ENCODE measurements around the gene FBXO34.
A peak's percentile ranks its signal among the peaks of the same experiment; 100 is the strongest.

FBXO34 gene

GRCh38 chr14:55249423-55249822 lies 21.8 kb upstream of the FBXO34 start:
- no peak overlapping the region for H3K27ac Mint-ChIP-seq
- no peaks in the 10 kb centered on the region for H3K36me3 Mint-ChIP-seq (ENCODE audit: low read depth)
- H3K4me3 Mint-ChIP-seq, result no peak overlapping the region
- H3K9me3 Mint-ChIP-seq, result no peaks in the 10 kb centered on the region
- H3K27me3 Mint-ChIP-seq (ENCODE audit: low read depth), result peaks cover 22% of the 10 kb centered on the region
- no peak for DNase-seq (ENCODE audit: low spot score)
- peaks cover 2% of the 10 kb centered on the region for H3K4me1 Mint-ChIP-seq (ENCODE audit: low read depth)

GRCh38 chr14:55253276-55253675 lies 17.9 kb upstream of the FBXO34 start:
- Mint-ChIP-seq H3K27ac (no peak overlapping the region), H3K9me3 (no peaks in the 10 kb centered on the region), H3K4me1 (ENCODE audit: low read depth) (no peaks in the 10 kb centered on the region), H3K36me3 (ENCODE audit: low read depth) (no peaks in the 10 kb centered on the region), H3K4me3 (no peak overlapping the region), H3K27me3 (ENCODE audit: low read depth) (peaks cover 28% of the 10 kb centered on the region)
- no peak for DNase-seq (ENCODE audit: low spot score)

- H3K27ac Mint-ChIP-seq, result no peak overlapping the region
These were observed 16.6 kb upstream of the FBXO34 start for GRCh38 chr14:55254581-55254980.

DNA sequence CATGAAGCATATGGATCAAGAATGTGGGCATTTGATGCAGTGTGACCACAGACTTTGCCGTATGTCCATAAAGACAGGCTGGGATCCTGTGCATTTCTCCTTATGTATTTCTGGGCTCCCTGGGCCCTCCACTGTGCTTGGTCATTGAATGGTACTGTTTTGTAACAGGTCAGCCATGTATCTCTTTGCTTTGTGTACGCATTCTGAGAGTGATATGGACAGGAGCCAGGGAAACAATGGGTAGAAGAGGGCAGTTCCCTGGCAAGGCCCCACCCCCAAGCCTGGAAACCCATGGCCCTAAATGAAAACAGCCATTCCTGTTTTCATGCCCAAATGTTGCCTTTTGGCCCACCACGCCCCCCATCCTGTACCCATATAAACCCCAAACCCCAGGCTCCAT lies 15.2 kb upstream of the FBXO34 start:
- DNase-seq (ENCODE audit: low spot score), result no peak
- Mint-ChIP-seq H3K9me3 (no peaks in the 10 kb centered on the region), H3K36me3 (ENCODE audit: low read depth) (no peaks in the 10 kb centered on the region), H3K4me1 (ENCODE audit: low read depth) (peaks cover 2% of the 10 kb centered on the region), H3K4me3 (no peak overlapping the region), H3K27ac (no peak overlapping the region), H3K27me3 (ENCODE audit: low read depth) (peaks cover 25% of the 10 kb centered on the region)

More at GRCh38 chr14:55254581-55254980, 16.6 kb upstream of the FBXO34 start:
- H3K9me3 Mint-ChIP-seq, result no peaks in the 10 kb centered on the region
- DNase-seq (ENCODE audit: low spot score), result no peak
- no peaks in the 10 kb centered on the region for H3K36me3 Mint-ChIP-seq (ENCODE audit: low read depth)
- peaks cover 23% of the 10 kb centered on the region for H3K27me3 Mint-ChIP-seq (ENCODE audit: low read depth)
- no peak overlapping the region for H3K4me3 Mint-ChIP-seq
- no peaks in the 10 kb centered on the region for H3K4me1 Mint-ChIP-seq (ENCODE audit: low read depth)

GRCh38 chr14:55256586-55256985 lies 14.6 kb upstream of the FBXO34 start:
- Mint-ChIP-seq H3K36me3 (ENCODE audit: low read depth) (no peaks in the 10 kb centered on the region), H3K4me1 (ENCODE audit: low read depth) (peaks cover 2% of the 10 kb centered on the region), H3K4me3 (no peak overlapping the region), H3K27me3 (ENCODE audit: low read depth) (peaks cover 25% of the 10 kb centered on the region), H3K9me3 (no peaks in the 10 kb centered on the region), H3K27ac (no peak overlapping the region)
- DNase-seq (ENCODE audit: low spot score), result no peak

GRCh38 chr14:55265197-55265596 lies 6.0 kb upstream of the FBXO34 start:
- Mint-ChIP-seq H3K27ac (no peak overlapping the region), H3K36me3 (ENCODE audit: low read depth) (no peaks in the 10 kb centered on the region), H3K4me1 (ENCODE audit: low read depth) (peaks cover 2% of the 10 kb centered on the region), H3K9me3 (peaks cover 4% of the 10 kb centered on the region), H3K27me3 (ENCODE audit: low read depth) (peaks cover 8% of the 10 kb centered on the region), H3K4me3 (no peak overlapping the region)
- DNase-seq (ENCODE audit: low spot score), result no peak

- Mint-ChIP-seq H3K27ac (no peak overlapping the region), H3K36me3 (ENCODE audit: low read depth) (no peaks in the 10 kb centered on the region), H3K9me3 (peaks cover 4% of the 10 kb centered on the region), H3K4me3 (no peak overlapping the region), H3K4me1 (ENCODE audit: low read depth) (peaks cover 16% of the 10 kb centered on the region), H3K27me3 (ENCODE audit: low read depth) (no peaks in the 10 kb centered on the region)
- DNase-seq (ENCODE audit: low spot score), result no peak
These were observed 3.4 kb upstream of the FBXO34 start for GRCh38 chr14:55267820-55268219.

GRCh38 chr14:55271572-55272298 lies 514 bp downstream of the FBXO34 start:
- H3K4me3 Mint-ChIP-seq, result peak overlapping the region; percentile 90
- no peaks in the 10 kb centered on the region for H3K9me3 Mint-ChIP-seq
- no peaks in the 10 kb centered on the region for H3K27me3 Mint-ChIP-seq (ENCODE audit: low read depth)
- H3K36me3 Mint-ChIP-seq (ENCODE audit: low read depth), result peaks cover 3% of the 10 kb centered on the region
- peaks cover 41% of the 10 kb centered on the region for H3K4me1 Mint-ChIP-seq (ENCODE audit: low read depth)
- H3K27ac Mint-ChIP-seq, result peak overlapping the region; percentile 97
- peak; percentile 64 for DNase-seq (ENCODE audit: low spot score)

GRCh38 chr14:55272387-55272786 lies 1.2 kb downstream of the FBXO34 start:
- no peaks in the 10 kb centered on the region for H3K9me3 Mint-ChIP-seq
- DNase-seq (ENCODE audit: low spot score), result no peak
- H3K27ac Mint-ChIP-seq, result peak overlapping the region; percentile 97
- peaks cover 3% of the 10 kb centered on the region for H3K36me3 Mint-ChIP-seq (ENCODE audit: low read depth)
- peak overlapping the region; percentile 90 for H3K4me3 Mint-ChIP-seq
- H3K4me1 Mint-ChIP-seq (ENCODE audit: low read depth), result peaks cover 46% of the 10 kb centered on the region
- H3K27me3 Mint-ChIP-seq (ENCODE audit: low read depth), result no peaks in the 10 kb centered on the region

DNA sequence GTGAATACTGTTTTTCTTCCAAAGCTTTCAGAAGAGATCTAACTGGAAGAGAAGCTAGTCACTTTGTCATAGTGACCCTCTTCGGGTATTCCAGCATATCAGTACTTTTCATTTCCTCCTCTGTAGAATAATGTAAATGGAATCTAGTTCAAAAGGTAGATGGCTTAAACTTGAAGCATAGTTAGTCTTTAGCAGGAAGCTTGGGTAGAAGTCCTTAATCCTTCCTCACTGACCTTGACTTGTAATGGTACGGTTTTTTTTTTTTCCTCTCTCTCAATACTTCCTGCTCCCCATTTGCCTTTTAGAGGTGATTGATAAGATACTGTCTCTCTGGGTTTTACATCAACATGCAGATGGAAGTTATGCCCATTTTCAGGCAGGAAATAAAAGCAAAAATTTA lies 1.7 kb downstream of the FBXO34 start:
- Mint-ChIP-seq H3K36me3 (ENCODE audit: low read depth) (peaks cover 4% of the 10 kb centered on the region), H3K4me3 (peak overlapping the region; percentile 90), H3K4me1 (ENCODE audit: low read depth) (peaks cover 52% of the 10 kb centered on the region), H3K27me3 (ENCODE audit: low read depth) (no peaks in the 10 kb centered on the region), H3K27ac (peak overlapping the region; percentile 76), H3K9me3 (no peaks in the 10 kb centered on the region)
- no peak for DNase-seq (ENCODE audit: low spot score)

GRCh38 chr14:55274146-55274545 lies 2.9 kb downstream of the FBXO34 start:
- no peaks in the 10 kb centered on the region for H3K27me3 Mint-ChIP-seq (ENCODE audit: low read depth)
- H3K4me3 Mint-ChIP-seq, result no peak overlapping the region
- peaks cover 7% of the 10 kb centered on the region for H3K36me3 Mint-ChIP-seq (ENCODE audit: low read depth)
- H3K27ac Mint-ChIP-seq, result no peak overlapping the region
- DNase-seq (ENCODE audit: low spot score), result no peak
- H3K4me1 Mint-ChIP-seq (ENCODE audit: low read depth), result peaks cover 56% of the 10 kb centered on the region
- no peaks in the 10 kb centered on the region for H3K9me3 Mint-ChIP-seq

DNA sequence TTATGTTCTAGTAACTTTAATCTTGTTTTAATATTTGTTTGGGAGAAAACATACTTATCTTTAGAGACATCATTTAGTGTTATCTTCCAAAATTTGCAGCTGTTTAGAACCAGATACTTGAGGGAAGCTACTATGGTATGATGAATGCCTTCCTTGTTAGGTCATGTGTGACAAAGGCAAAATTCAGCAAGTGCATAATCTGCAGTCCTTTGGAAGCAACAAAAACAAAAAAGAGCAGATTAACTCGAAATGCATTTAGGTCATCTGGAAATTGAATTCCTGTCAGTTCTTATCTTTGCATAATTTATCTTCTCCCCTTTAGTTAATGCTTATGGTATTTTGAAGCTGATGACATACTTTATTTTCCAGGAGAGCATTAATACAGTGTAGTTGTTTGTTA lies 3.5 kb downstream of the FBXO34 start:
- Mint-ChIP-seq H3K27ac (no peak overlapping the region), H3K4me3 (no peak overlapping the region), H3K4me1 (ENCODE audit: low read depth) (peaks cover 60% of the 10 kb centered on the region), H3K9me3 (no peaks in the 10 kb centered on the region), H3K36me3 (ENCODE audit: low read depth) (peaks cover 9% of the 10 kb centered on the region), H3K27me3 (ENCODE audit: low read depth) (no peaks in the 10 kb centered on the region)
- DNase-seq (ENCODE audit: low spot score), result no peak

DNA sequence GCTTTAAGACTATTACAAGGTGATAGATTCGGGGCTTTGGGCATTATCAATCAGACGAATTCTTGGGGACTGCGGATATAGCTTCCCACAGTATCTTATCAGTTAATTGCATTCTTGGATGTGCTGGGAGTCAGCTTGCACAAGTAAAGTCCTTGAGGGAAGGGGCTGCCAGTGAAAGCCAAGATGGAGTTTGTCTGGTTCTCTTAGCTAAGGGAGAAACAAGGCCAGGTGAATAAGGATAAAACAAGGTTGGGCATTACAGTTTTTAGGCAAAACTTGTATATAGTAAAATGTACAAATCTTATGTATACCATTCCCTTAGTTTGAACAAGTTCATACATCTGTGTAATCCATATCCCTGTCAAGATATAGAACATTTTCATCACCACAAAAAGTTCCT lies 5.5 kb downstream of the FBXO34 start:
- Mint-ChIP-seq H3K9me3 (no peaks in the 10 kb centered on the region), H3K36me3 (ENCODE audit: low read depth) (peaks cover 9% of the 10 kb centered on the region), H3K4me3 (no peak overlapping the region), H3K27ac (no peak overlapping the region), H3K27me3 (ENCODE audit: low read depth) (no peaks in the 10 kb centered on the region), H3K4me1 (ENCODE audit: low read depth) (peaks cover 55% of the 10 kb centered on the region)
- DNase-seq (ENCODE audit: low spot score), result no peak

DNA sequence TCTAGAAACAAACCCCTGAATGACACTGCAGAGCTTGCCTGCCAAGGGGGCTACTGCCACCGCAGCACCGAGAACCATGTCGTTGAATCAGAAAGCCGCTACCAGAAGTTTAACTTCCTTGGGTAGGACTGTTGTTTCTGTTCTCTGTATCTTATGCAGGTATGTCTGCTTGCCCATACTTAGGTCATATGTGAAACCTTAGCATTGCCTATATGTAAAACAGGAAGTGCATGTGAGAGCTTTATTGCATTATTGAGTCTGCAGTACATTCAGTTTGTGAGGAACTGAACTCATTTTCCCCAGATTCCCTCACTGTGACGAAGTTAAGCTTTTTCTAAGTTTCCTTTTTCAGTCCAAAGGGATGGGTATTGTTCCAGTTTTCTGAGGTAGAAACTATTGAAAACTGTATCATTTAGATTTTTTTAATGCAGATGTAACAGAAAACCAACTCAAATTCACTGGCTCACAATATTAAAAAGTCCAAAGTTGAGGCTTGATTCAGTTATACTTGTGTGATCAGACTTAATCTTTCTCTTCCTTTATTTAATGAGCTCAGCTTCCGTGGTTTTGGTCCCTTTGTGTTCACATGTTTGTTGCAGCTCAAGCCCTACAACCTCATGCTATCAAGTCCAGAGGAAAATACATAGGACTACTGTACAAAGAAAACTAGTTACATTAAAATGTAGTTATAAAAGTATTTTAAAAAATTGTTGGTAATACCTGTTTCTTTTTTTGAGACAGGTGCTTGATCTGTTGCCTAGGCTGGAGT lies 6.9 kb downstream of the FBXO34 start:
- Mint-ChIP-seq H3K9me3 (no peaks in the 10 kb centered on the region), H3K4me1 (ENCODE audit: low read depth) (peaks cover 44% of the 10 kb centered on the region), H3K36me3 (ENCODE audit: low read depth) (peaks cover 6% of the 10 kb centered on the region), H3K27me3 (ENCODE audit: low read depth) (no peaks in the 10 kb centered on the region), H3K27ac (peak overlapping the region; percentile 38), H3K4me3 (peak overlapping the region; percentile 52)
- no peak for DNase-seq (ENCODE audit: low spot score)

All from T-helper 2 cell treated with Interferon-gamma antibody and Interleukin-4, amounts not matched to agents 5 μg/mL and 100 μg/mL, for 36 hours (primary cell).